Gastrocnemius medialis (tissue), 4 donors: Measurements from ENCODE around the gene POLD2.

Experiments
- CTCF ChIP-seq, 5 experiments: fragments of 450-650 bp in 3 of 5; fragments of 200-600 bp in 2 of 5; sonication (generic) in 2 of 5; IDR thresholded peaks in 4 of 5; conservative IDR thresholded peaks in 1 of 5; 1 replicate in 4 of 5; 2 replicates in 1 of 5; pipeline ENCODE4 v1.5.1; 2016 to 2019; ENCODE audit warnings: antibody characterized with exemption in 5 of 5, mild to moderate bottlenecking in 3 of 5, moderate library complexity in 3 of 5
- POLR2A ChIP-seq, 2 donors: fragments of 450-650 bp; IDR thresholded peaks; one replicate each; pipeline ENCODE4 v1.6.1; 2017; ENCODE audit warnings: antibody characterized with exemption in 2 of 2, mild to moderate bottlenecking in 2 of 2, moderate library complexity in 2 of 2

GRCh38 chr7:44117801-44118429, 5.4 kb downstream of the POLD2 start:
- TF ChIP-seq CTCF (IDR thresholded peaks at IDR 0.05 in 4 of 5, conservative IDR thresholded peaks at IDR 0.05 in 1 of 5) (no peak), POLR2A (IDR thresholded peaks at IDR 0.05) (no peak)
